Astrocyte (in vitro differentiated cells and primary cell): Measurements from ENCODE around the gene PHYHD1.

ENCODE experiments used
- CTCF ChIP-seq: IDR thresholded peaks from 2 replicates; pipeline ENCODE4 v1.5.1; 2011; ENCODE audit warnings: low read depth, mild to moderate bottlenecking, inconsistent platforms, low read length, moderate library complexity; ENCODE audit not compliant: insufficient read depth
- EZH2 ChIP-seq: IDR thresholded peaks from 2 replicates; pipeline ENCODE4 v1.6.1; 2012; ENCODE audit warnings: mild to moderate bottlenecking, low read length, inconsistent platforms; ENCODE audit not compliant: insufficient read depth

- no peak for TF ChIP-seq EZH2
- no peak for TF ChIP-seq CTCF
Observed at GRCh38 chr9:128881884-128882676, 38.7 kb upstream of the PHYHD1 start, which contains the start of the genes KYAT1 and LRRC8A.
